ENCODE data around the gene KLHL20.
"Not testable (repeated sequence)": the region's sequence is repeated elsewhere in the genome, so short reads cannot be mapped to it uniquely, and the experiment has no call there.

KLHL20 gene

GRCh38 chr1:173753830-173754229, 39.0 kb downstream of the KLHL20 start:
- no peak for DNase-seq

GRCh38 chr1:173757666-173758065, 42.9 kb downstream of the KLHL20 start:
- DNase-seq, result no peak

- DNase-seq, result no peak
Measured at GRCh38 chr1:173758110-173758509, 43.3 kb downstream of the KLHL20 start.

DNA sequence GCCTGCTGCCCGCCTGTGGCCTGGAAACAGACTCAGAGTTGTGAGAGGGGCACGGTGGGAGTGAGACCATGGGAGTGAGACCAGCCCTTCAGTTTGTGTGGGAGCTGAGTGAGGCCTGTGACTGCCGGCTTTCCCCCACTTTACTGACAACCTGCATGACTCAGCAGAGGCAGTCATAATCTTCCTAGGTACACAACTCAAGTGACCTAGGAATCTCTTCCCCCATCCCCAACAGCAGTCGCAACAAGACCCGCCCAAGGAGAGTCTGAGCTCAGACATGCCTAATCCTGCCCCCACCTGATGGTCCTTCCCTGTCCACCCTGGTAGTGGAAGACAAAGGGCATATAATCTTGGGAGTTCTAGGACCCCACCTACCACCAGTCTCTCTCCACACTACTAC, 44.2 kb downstream of the KLHL20 start:
- no peak for DNase-seq

GRCh38 chr1:173764331-173764730, 49.5 kb downstream of the KLHL20 start:
- DNase-seq, result not testable (repeated sequence)

GRCh38 chr1:173768206-173768605, 53.4 kb downstream of the KLHL20 start:
- no peak for DNase-seq

DNA sequence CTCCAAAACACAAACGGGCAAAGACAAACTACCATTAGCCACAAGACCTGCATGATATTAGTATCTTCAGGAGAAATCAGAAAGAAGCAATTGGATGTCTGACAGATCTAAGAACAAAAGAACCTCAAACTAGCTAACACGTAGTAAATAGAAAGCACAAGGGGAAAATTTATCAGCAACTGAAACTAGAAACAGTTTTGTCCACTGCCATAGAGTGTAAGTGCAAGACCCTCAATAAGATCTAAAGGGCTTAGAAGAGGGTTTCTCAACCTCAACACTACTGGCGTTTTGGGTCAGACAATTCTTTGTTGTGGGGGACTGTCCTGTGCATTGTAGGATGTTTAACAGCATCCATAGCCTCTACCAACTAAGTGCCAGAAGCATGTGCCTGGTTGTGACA, 54.0 kb downstream of the KLHL20 start:
- DNase-seq, result no peak

DNA sequence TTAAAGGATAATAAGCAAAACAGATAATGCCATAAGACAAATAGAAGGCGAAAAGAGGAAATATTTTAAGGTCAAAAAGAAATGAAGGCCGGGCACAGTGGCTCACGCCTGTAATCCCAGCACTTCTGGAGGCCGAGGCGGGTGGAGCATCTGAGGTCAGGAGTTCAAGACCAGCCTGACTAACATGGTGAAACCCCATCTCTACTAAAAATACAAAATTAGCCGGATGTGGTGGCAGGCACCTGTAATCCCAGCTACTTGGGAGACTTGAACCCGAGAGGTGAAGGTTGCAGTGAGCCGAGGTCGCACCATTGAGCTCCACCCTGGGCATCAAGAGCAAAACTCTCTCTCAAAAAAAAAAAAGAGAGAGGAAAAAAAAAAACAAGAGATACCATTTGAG, 55.5 kb downstream of the KLHL20 start:
- not testable (repeated sequence) for DNase-seq

- no peak for DNase-seq
Measured at GRCh38 chr1:173771560-173771959, 56.8 kb downstream of the KLHL20 start.

- no peak for DNase-seq
Measured at GRCh38 chr1:173775578-173776226, 60.9 kb downstream of the KLHL20 start.

DNA sequence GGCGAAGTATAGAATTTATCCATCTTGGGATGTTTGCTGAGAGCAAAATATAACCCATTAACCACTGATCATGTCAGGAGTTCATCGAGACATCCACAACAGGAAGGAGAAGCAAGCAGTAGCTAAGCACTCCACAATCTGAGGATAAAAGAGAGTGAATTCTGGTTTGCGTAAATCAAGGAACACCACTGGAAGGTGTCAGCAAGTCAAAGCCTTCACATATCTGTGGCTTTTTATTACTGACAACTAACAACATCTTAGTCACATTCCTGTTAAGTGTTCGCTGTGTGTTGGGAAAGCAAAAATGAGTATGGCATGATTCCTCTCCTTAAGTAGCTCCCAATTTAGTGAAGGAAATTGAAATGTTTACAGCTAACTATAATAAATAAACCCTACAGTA, 65.2 kb downstream of the KLHL20 start:
- no peak for DNase-seq

- no peak for DNase-seq
Measured at GRCh38 chr1:173784997-173785396, 70.2 kb downstream of the KLHL20 start.

- no peak for DNase-seq
Measured at GRCh38 chr1:173789841-173790240, 75.1 kb downstream of the KLHL20 start.

DNA sequence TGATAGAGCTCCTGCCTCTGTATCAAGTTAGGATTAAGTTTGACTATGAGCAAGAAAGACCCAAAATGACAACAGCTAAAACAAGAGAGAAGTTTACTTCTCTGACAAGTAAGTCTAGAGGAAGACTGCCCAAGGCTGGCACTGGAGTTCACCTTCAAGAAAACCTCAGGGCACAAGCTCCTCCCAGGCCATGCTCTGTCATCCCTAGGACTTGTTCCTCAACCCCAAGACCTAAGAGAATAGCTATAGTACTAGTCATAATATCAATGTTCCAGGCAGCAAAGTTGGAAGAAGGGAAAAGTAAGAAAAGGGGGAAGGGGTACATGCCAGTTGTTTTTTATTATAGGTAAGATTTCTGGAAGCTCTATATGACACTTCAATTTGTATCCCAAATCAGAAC, 83.3 kb downstream of the KLHL20 start:
- DNase-seq, result no peak

DNA sequence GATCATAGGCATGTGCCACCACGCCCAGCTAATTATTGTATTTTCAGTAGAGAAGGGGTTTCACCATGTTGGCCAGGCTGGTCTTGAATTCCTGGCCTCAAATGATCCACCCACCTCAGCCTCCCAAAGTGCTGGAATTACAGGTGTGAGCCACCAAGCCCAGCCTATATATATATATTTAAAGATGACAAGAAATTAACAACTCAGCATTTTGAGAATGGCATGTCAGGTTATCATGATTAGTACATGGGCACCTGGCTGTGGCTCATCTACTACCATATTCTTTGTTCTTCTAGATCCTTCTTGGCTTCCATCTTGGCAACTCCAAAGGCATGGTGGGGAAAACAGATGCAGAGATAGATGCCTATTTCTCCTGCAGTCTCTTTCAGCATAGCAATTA, 85.2 kb downstream of the KLHL20 start:
- not testable (repeated sequence) for DNase-seq

GRCh38 chr1:173802961-173803360, 88.2 kb downstream of the KLHL20 start:
- DNase-seq, result no peak

- DNase-seq, result not testable (repeated sequence)
Measured at GRCh38 chr1:173813654-173814053, 98.9 kb downstream of the KLHL20 start.

DNA sequence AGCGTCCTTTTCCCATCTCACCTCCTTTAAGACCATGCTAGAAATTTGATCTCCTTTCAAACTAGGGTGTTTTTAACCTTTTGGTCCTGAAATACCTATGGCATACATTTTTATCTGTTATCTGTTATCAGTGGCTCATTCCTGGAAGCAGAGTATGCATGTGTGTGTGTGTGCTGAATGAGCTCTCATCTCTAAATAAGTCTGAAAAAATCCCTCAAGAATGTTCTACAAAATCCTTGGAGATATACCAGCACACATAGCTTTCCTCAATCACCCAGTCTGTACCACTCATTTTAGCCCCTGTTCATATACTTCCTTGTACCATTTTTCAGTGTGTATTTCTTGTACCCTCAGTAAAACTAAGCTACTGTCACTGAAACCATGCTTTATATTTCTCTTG, 103.7 kb downstream of the KLHL20 start:
- no peak for DNase-seq

GRCh38 chr1:173821680-173822079, 106.9 kb downstream of the KLHL20 start:
- DNase-seq, result no peak

DNA sequence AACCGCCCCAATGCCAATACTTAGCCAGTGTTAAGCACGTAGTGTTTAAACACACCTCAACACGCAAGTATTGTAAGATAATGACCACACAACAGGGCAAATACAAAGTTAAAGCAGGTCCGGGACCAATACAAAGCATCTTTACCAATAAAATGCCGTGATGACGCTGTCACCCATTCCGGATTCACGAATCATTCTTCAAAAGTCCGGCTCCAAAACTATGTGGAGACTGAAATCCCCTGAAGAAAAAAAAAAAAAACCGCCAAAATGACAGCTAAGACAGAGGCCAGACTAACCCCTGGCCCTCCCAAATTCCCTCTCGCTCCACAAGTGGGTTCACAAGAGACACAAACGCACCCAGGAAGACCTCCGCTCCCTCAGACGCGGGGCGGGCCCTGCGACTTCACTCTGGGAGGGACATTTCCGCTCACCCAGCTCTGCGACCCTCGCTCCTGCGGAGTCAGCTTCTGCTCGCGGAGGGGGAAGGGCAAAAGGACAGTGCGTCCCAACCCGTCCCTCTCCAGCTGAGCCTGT, 109.1 kb downstream of the KLHL20 start:
- no peak for DNase-seq

- DNase-seq, result peak; percentile 78
Measured at GRCh38 chr1:173824315-173825081, 109.7 kb downstream of the KLHL20 start, which contains the start of the genes CENPL and DARS2. TSS of gene CENPL (minus strand) at chr1:173824883. CDS start at chr1:173811299, 13,584 bp downstream. TSS of gene DARS2 (plus strand) at chr1:173824673. CDS start at chr1:173825230, 557 bp downstream.

DNA sequence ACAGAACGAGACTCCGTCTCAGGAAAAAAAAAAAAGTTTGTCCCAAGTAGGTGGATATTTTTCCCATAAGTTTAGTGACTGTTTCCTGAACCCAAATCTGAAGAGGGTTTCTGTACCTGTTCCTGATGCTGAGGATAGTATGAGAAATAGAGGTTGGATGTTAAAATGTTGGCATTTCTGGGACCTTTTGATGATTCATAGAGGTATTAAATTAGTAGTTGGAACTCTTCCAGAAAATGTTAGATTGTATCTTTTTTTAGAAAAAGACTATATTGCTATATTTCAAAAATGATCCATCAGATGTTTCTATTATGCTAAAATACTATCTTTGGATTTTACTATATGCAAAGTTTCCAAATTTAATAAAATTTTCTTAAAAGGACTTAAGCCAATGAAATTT, 112.8 kb downstream of the KLHL20 start:
- DNase-seq, result no peak

GRCh38 chr1:173832748-173833147, 118.0 kb downstream of the KLHL20 start:
- no peak for DNase-seq
